22Rv1 (cell line): ENCODE results near the gene HMGN5.

ENCODE experiments used
- H3K27ac ChIP-seq: fragments of 450-650 bp; 2 replicates; pipeline ENCODE4 v1.5.1; 2017
- ZFX ChIP-seq: fragments of 450-650 bp; IDR thresholded peaks from 2 replicates; pipeline ENCODE4 v1.6.1; 2017; ENCODE audit warnings: antibody characterized with exemption, borderline replicate concordance
- TF ChIP-seq, protein P1 (sequence below): fragments of 450-650 bp; IDR thresholded peaks from 2 replicates; pipeline ENCODE4 v1.5.1; 2017; ENCODE audit warnings: mild to moderate bottlenecking

Gene HMGN5

GRCh38 chrX:81202456-81202819 lies 725 bp upstream of the HMGN5 start:
- peak overlapping the region; percentile 73 for H3K27ac ChIP-seq
- TF ChIP-seq, protein P1, sequence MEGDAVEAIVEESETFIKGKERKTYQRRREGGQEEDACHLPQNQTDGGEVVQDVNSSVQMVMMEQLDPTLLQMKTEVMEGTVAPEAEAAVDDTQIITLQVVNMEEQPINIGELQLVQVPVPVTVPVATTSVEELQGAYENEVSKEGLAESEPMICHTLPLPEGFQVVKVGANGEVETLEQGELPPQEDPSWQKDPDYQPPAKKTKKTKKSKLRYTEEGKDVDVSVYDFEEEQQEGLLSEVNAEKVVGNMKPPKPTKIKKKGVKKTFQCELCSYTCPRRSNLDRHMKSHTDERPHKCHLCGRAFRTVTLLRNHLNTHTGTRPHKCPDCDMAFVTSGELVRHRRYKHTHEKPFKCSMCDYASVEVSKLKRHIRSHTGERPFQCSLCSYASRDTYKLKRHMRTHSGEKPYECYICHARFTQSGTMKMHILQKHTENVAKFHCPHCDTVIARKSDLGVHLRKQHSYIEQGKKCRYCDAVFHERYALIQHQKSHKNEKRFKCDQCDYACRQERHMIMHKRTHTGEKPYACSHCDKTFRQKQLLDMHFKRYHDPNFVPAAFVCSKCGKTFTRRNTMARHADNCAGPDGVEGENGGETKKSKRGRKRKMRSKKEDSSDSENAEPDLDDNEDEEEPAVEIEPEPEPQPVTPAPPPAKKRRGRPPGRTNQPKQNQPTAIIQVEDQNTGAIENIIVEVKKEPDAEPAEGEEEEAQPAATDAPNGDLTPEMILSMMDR, result no peak
- no peak for TF ChIP-seq ZFX

- H3K27ac ChIP-seq, result peak overlapping the region; percentile 73
- no peak for TF ChIP-seq ZFX
- TF ChIP-seq, protein P1, result no peak
These were observed 642 bp downstream of the HMGN5 start for GRCh38 chrX:81201071-81201470.

- no peak for TF ChIP-seq ZFX
- TF ChIP-seq, protein P1, result peak; percentile 72
- H3K27ac ChIP-seq, result no peak overlapping the region
These were observed 6.0 kb downstream of the HMGN5 start for GRCh38 chrX:81195712-81196111.

DNA sequence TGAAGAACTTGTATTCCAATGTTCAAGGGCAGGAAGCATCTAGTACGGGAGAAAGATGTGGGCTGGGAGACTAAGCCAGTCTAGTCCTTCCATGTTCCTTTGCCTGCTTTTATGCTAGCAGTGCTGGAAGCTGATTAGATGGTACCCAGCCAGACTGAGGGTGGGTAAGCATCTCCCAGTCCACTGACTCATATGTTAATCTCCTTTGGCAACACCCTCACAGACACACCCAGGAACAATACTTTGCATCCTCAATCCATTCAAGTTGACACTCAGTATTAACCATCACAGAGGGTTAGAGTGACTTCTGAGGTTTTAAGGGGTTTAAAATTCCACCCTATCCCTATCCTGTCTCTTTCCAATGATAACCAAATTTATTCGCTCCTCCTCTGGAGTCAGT lies 6.5 kb downstream of the HMGN5 start:
- TF ChIP-seq ZFX, result no peak
- TF ChIP-seq, protein P1, result no peak
- H3K27ac ChIP-seq, result no peak overlapping the region

- H3K27ac ChIP-seq, result no peak overlapping the region
- TF ChIP-seq ZFX, result no peak
- TF ChIP-seq, protein P1, result peak; percentile 27
These were observed 27.4 kb downstream of the HMGN5 start for GRCh38 chrX:81174286-81174685.

DNA sequence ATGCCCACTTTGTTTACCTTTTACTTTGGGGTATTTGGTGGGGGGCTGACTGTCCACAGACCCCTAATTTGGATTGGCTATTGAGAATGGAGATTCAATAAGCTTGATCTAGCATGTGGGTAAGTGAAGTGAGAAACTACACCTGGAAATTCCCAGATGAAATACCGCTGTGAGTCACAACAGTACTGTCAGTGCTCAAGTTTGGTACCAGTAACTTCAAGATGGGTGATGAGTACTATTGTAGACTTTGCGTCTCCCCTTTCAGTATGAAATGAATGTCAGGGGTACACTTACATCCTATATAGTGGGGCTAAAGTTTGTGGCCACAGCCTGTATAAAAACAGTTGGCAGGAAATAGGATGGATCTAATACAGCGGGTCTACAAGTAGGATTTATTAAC lies 33.3 kb downstream of the HMGN5 start:
- TF ChIP-seq, protein P1, result no peak
- no peak for TF ChIP-seq ZFX
- H3K27ac ChIP-seq, result no peak overlapping the region

GRCh38 chrX:81121513-81122363 lies 80.0 kb downstream of the HMGN5 start:
- H3K27ac ChIP-seq, result peak overlapping the region; percentile 82
- TF ChIP-seq, protein P1, result no peak
- no peak for TF ChIP-seq ZFX
